ENCODE data around the gene SDE2. TPM values are rescaled to one million over a fixed set of nuclear protein-coding genes. Genes with fewer than 3 reads are reported as not detected.
"Not testable (repeated sequence)": the region's sequence is repeated elsewhere in the genome, so short reads cannot be mapped to it uniquely, and the experiment has no call there.

SDE2 gene
- total and polyA plus RNA-seq, 9 donors = 13.1 to 24.4 (median 17.9) TPM

GRCh38 chr1:225979421-225979820 lies 19.7 kb downstream of the SDE2 start:
- no peak for TF ChIP-seq EP300 (IDR thresholded peaks at IDR 0.05)
- no peak for TF ChIP-seq CTCF (IDR thresholded peaks at IDR 0.05)
- no peak for TF ChIP-seq POLR2A (IDR thresholded peaks at IDR 0.05)
- Histone ChIP-seq H3K36me3 (no peaks in the 10 kb centered on the region), H3K27me3 (no peaks in the 10 kb centered on the region), H3K4me3 (no peak overlapping the region), H3K9me3 (no peaks in the 10 kb centered on the region), H3K4me1 (ENCODE audit: insufficient read depth) (peaks cover 3% of the 10 kb centered on the region), H3K27ac (no peak overlapping the region)
- DNase-seq = no peak
- WGBS, 3 donors = 96 to 100% (median 100%) methylated on average over 1 of the region's 1 CpG
- intact Hi-C loops (cut with DNase I) = loop anchor here in 3 of 4 donors (5.0 to 10.0 kb wide), 3 partner anchors 202 to 207 kb away; partner anchors contain the start of gene SRP9 (in 2 of the 3)

GRCh38 chr1:225977937-225978748 lies 21.0 kb downstream of the SDE2 start:
- H3K27me3 ChIP-seq = no peaks in the 10 kb centered on the region
- peaks cover 3% of the 10 kb centered on the region for H3K4me1 ChIP-seq (ENCODE audit: insufficient read depth)
- H3K27ac ChIP-seq = no peak overlapping the region
- H3K9me3 ChIP-seq = no peaks in the 10 kb centered on the region
- TF ChIP-seq POLR2A (IDR thresholded peaks at IDR 0.05) (no peak), CTCF (IDR thresholded peaks at IDR 0.05) (no peak), EP300 (IDR thresholded peaks at IDR 0.05) (no peak)
- intact Hi-C loops (cut with DNase I) = loop anchor here (2.0 to 10.0 kb wide), 4 partner anchors 201 to 503 kb away; partner anchors contain the start of gene SRP9 (in 2 of the 4)
- 33 to 56% (median 42%) methylated on average over 15 of the region's 15 CpGs for WGBS, 3 donors
- H3K4me3 ChIP-seq = no peak overlapping the region
- H3K36me3 ChIP-seq = no peaks in the 10 kb centered on the region
- peak in 1 of 5 donors; percentile 6 for DNase-seq

- H3K27ac ChIP-seq; H3K4me3 ChIP-seq; H3K27me3 ChIP-seq; H3K36me3 ChIP-seq; H3K4me1 ChIP-seq (ENCODE audit: insufficient read depth); H3K9me3 ChIP-seq: not testable (repeated sequence)
- peak in 1 of 5 donors; percentile 7 for DNase-seq
- WGBS, 3 donors = 89 to 93% (median 91%) methylated on average over 12 of the region's 12 CpGs
- intact Hi-C loops (cut with DNase I) = loop anchor here in 3 of 4 donors (5.0 to 10.0 kb wide), 3 partner anchors 198 to 203 kb away; partner anchors contain the start of gene SRP9 (in 2 of the 3)
Measured at GRCh38 chr1:225975146-225975545, 24.0 kb downstream of the SDE2 start.

GRCh38 chr1:225974454-225974853 lies 24.7 kb downstream of the SDE2 start:
- Histone ChIP-seq H3K27me3 (no peaks in the 10 kb centered on the region), H3K36me3 (no peaks in the 10 kb centered on the region), H3K9me3 (no peaks in the 10 kb centered on the region), H3K4me3 (no peak overlapping the region), H3K27ac (no peak overlapping the region), H3K4me1 (ENCODE audit: insufficient read depth) (peaks cover 3% of the 10 kb centered on the region)
- TF ChIP-seq POLR2A (IDR thresholded peaks at IDR 0.05) (no peak), CTCF (IDR thresholded peaks at IDR 0.05) (no peak), EP300 (IDR thresholded peaks at IDR 0.05) (no peak)
- intact Hi-C loops (cut with DNase I) = loop anchor here in 1 of 4 donors (10.0 kb wide), 1 partner anchor 200 kb away; the partner anchor contains the start of gene SRP9
- 85 to 96% (median 90%) methylated on average over 9 to 10 of the region's 10 CpGs for WGBS, 3 donors
- peak in 1 of 5 donors; percentile 12 for DNase-seq

DNA sequence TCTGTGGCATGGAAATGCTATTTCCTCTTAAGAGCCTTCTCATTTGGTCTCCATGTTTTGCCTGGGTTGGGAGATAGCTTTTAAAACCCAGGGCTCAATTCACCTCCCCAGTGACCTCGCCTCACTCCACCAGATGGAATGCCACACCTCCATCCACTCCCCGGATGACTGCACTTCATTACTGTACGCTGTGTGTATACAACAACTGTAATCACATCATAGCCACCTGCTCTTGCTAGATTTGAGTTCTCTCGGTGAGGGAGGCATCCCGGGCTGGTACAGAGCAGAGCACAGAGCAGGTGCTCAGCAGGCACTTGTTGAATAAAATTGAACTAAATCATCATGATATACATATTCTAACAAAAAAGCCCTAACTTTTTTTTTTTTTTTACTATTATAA lies 26.0 kb downstream of the SDE2 start:
- 51 to 69% (median 54%) methylated on average over 5 of the region's 5 CpGs for WGBS, 3 donors
- intact Hi-C loops (cut with DNase I) = loop anchor here in 1 of 4 donors (10.0 kb wide), 1 partner anchor 198 kb away; the partner anchor contains the start of gene SRP9

More for the DNA sequence above, 26.0 kb downstream of the SDE2 start:
- DNase-seq = peak in 1 of 5 donors; percentile 2
- H3K4me1 ChIP-seq (ENCODE audit: insufficient read depth) = peaks cover 1% of the 10 kb centered on the region
- no peaks in the 10 kb centered on the region for H3K36me3 ChIP-seq
- TF ChIP-seq EP300 (IDR thresholded peaks at IDR 0.05) = no peak
- no peak for TF ChIP-seq CTCF (IDR thresholded peaks at IDR 0.05)
- TF ChIP-seq POLR2A (IDR thresholded peaks at IDR 0.05) = no peak
- H3K27ac ChIP-seq = no peak overlapping the region
- no peak overlapping the region for H3K4me3 ChIP-seq
- H3K27me3 ChIP-seq = no peaks in the 10 kb centered on the region
- no peaks in the 10 kb centered on the region for H3K9me3 ChIP-seq

Measured in ovary (tissue), 9 donors.